HepG2 (cell line): ENCODE results near the gene DENND10. TPM values are rescaled to one million over a fixed set of nuclear protein-coding genes. Genes with fewer than 3 reads are reported as not detected.

ENCODE experiments used
- ARID2 ChIP-seq: sonication (generic); formaldehyde crosslinking; IDR thresholded peaks from 2 replicates; pipeline ENCODE4 v1.8.1; 2022; ENCODE audit warnings: mild to moderate bottlenecking, missing genetic modification reagents, borderline replicate concordance
- HINFP ChIP-seq: sonication (generic); formaldehyde crosslinking; IDR thresholded peaks from 2 replicates; pipeline ENCODE4 v1.4.0; 2020; ENCODE audit warnings: low read depth, mild to moderate bottlenecking, missing genetic modification reagents
- HNRNPLL ChIP-seq: fragments of 200-400 bp; formaldehyde crosslinking; IDR thresholded peaks from 2 replicates; pipeline ENCODE4 v1.6.1; 2017; ENCODE audit warnings: mild to moderate bottlenecking, low read depth, low read length; ENCODE audit not compliant: poor library complexity, severe bottlenecking
- KAT8 ChIP-seq: IDR thresholded peaks from 2 replicates; pipeline ENCODE4 v1.6.1; 2016; ENCODE audit warnings: missing genetic modification reagents, missing compliant biosample characterization
- ONECUT2 ChIP-seq: sonication (generic); formaldehyde crosslinking; IDR thresholded peaks from 2 replicates; pipeline ENCODE4 v1.4.0; 2020; ENCODE audit warnings: missing genetic modification reagents
- SNAPC5 ChIP-seq: sonication (generic); formaldehyde crosslinking; IDR thresholded peaks from 2 replicates; pipeline ENCODE4 v1.8.1; 2023; ENCODE audit warnings: mild to moderate bottlenecking, missing genetic modification reagents, borderline replicate concordance
- TERF1 ChIP-seq: sonication (generic); formaldehyde crosslinking; IDR thresholded peaks from 2 replicates; pipeline ENCODE4 v1.8.0; 2022; ENCODE audit warnings: mild to moderate bottlenecking, missing genetic modification reagents, moderate library complexity
- UBTF ChIP-seq: sonication (generic); formaldehyde crosslinking; IDR thresholded peaks from 2 replicates; pipeline ENCODE4 v1.4.0; 2020; ENCODE audit warnings: mild to moderate bottlenecking, missing genetic modification reagents
- ZFP41 ChIP-seq: sonication (generic); formaldehyde crosslinking; IDR thresholded peaks from 2 replicates; pipeline ENCODE4 v1.4.0; 2020; ENCODE audit warnings: mild to moderate bottlenecking, missing genetic modification reagents, borderline replicate concordance
- ZNF121 ChIP-seq: sonication (generic); formaldehyde crosslinking; IDR thresholded peaks from 2 replicates; pipeline ENCODE4 v1.5.0; 2020; ENCODE audit warnings: mild to moderate bottlenecking, missing genetic modification reagents
- ZNF280D ChIP-seq: sonication (generic); formaldehyde crosslinking; IDR thresholded peaks from 2 replicates; pipeline ENCODE4 v1.5.1; 2020; ENCODE audit warnings: mild to moderate bottlenecking, missing genetic modification reagents
- ZNF333 ChIP-seq: sonication (generic); formaldehyde crosslinking; IDR thresholded peaks from 2 replicates; pipeline ENCODE4 v1.4.0; 2020; ENCODE audit warnings: mild to moderate bottlenecking, missing genetic modification reagents, borderline replicate concordance
- ZNF484 ChIP-seq: sonication (generic); formaldehyde crosslinking; IDR thresholded peaks from 2 replicates; pipeline ENCODE4 v1.5.1; 2020; ENCODE audit warnings: mild to moderate bottlenecking, low read depth, missing genetic modification reagents, borderline replicate concordance
- ZNF580 ChIP-seq: IDR thresholded peaks from 2 replicates; pipeline ENCODE4 v1.6.1; 2016; ENCODE audit warnings: low read depth, borderline replicate concordance
- ZNF607 ChIP-seq: sonication (generic); formaldehyde crosslinking; IDR thresholded peaks from 2 replicates; pipeline ENCODE4 v1.5.1; 2020; ENCODE audit warnings: missing genetic modification reagents, mild to moderate bottlenecking, borderline replicate concordance
- ZNF660 ChIP-seq: sonication (generic); formaldehyde crosslinking; IDR thresholded peaks from 2 replicates; pipeline ENCODE4 v1.5.1; 2020; ENCODE audit warnings: mild to moderate bottlenecking, low read depth, missing genetic modification reagents, borderline replicate concordance
- ZNF781 ChIP-seq: sonication (generic); formaldehyde crosslinking; IDR thresholded peaks from 2 replicates; pipeline ENCODE4 v1.5.1; 2020; ENCODE audit warnings: borderline replicate concordance, mild to moderate bottlenecking, missing genetic modification reagents; ENCODE audit errors: not compliant biosample characterization
- polyA plus RNA-seq, 8 experiments: library from polyadenylated mRNA; depleted of rRNA in 3 of 8; stranded (reverse) in 7 of 8; unstranded in 1 of 8; fragments of >200 nt; fragmentation: Illumina TruSeq in 4 of 8; extraction: Trizol in 4 of 8; gene quantifications; 2 replicates each; pipeline versions ENCODE4 v1.2.1 to v1.2.3, GENCODE V29; 2011 to 2016; ENCODE audit warnings: low read depth in 4 of 8, missing spikeins in 1 of 8, mixed read lengths in 1 of 8; ENCODE audit not compliant: insufficient read depth in 1 of 8
- total RNA-seq, 5 experiments: library from RNA; depleted of rRNA; stranded (reverse); fragments of >200 nt; fragmentation: Illumina TruSeq; extraction: Trizol; gene quantifications; 2 replicates each; pipeline ENCODE4 v1.2.3, GENCODE V29; 2016; ENCODE audit warnings: low read depth in 1 of 5

DENND10 gene
- total and polyA plus RNA-seq, 2 of the 13 experiments (the other 11 are each of a cell fraction or from before 2014, with no cell fraction given): 43.7 to 78.8 TPM

GRCh38 chr10:119120413-119120867, 16.5 kb downstream of the DENND10 start (continued):
- TF ChIP-seq ZNF280D (CRISPR knock-in tag) (no peak), SNAPC5 (CRISPR knock-in tag) (no peak), TERF1 (CRISPR knock-in tag) (no peak), ZNF333 (CRISPR knock-in tag) (no peak), ZNF121 (no peak), ZNF781 (CRISPR knock-in tag) (no peak), ZNF607 (peak; percentile 68; the same call in 1 of the 2 replicates), ZNF580 (CRISPR knock-in tag) (no peak), ZNF484 (CRISPR knock-in tag) (no peak), ZNF660 (CRISPR knock-in tag) (no peak), UBTF (CRISPR knock-in tag) (peak; percentile 36; the same call in 1 of the 2 replicates), ZFP41 (CRISPR knock-in tag) (no peak), KAT8 (CRISPR knock-in tag) (peak; percentile 47; the same call in 1 of the 2 replicates), ONECUT2 (no peak), HNRNPLL (no peak), HINFP (CRISPR knock-in tag) (no peak), ARID2 (CRISPR knock-in tag) (no peak)
